Measurements from ENCODE around the gene UROD. TPM values are rescaled to one million over a fixed set of nuclear protein-coding genes. Genes with fewer than 3 reads are reported as not detected.
"Not testable (repeated sequence)": the region's sequence is repeated elsewhere in the genome, so short reads cannot be mapped to it uniquely, and the experiment has no call there.

The UROD gene
- total and polyA plus RNA-seq, 4 donors, result 65.8 to 85.9 (median 77.0) TPM

DNA sequence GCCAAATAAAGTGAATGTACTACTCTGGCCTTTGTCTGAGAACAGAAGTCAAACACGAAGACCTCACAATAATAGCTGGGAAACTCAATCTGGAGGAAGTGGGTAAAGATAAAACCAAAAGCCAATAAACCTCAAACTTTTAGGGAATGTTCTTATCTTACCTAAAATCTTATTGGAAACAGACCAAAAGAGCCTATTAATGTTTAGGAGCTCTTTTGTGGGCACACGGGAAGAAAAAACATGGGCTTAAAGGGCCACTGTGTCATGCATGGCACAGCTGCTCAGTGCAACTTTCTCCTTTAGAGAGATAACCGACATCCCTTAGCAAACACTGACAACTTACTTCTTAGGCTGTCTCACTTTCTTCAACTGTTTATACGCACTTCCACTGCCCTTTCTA lies 41.7 kb upstream of the UROD start:
- no peaks in the 10 kb centered on the region for H3K27me3 ChIP-seq (ENCODE audit: control insufficient read depth in 3 of 3, insufficient read depth in 3 of 3, low read length in 2 of 3)
- TF ChIP-seq, protein P1, sequence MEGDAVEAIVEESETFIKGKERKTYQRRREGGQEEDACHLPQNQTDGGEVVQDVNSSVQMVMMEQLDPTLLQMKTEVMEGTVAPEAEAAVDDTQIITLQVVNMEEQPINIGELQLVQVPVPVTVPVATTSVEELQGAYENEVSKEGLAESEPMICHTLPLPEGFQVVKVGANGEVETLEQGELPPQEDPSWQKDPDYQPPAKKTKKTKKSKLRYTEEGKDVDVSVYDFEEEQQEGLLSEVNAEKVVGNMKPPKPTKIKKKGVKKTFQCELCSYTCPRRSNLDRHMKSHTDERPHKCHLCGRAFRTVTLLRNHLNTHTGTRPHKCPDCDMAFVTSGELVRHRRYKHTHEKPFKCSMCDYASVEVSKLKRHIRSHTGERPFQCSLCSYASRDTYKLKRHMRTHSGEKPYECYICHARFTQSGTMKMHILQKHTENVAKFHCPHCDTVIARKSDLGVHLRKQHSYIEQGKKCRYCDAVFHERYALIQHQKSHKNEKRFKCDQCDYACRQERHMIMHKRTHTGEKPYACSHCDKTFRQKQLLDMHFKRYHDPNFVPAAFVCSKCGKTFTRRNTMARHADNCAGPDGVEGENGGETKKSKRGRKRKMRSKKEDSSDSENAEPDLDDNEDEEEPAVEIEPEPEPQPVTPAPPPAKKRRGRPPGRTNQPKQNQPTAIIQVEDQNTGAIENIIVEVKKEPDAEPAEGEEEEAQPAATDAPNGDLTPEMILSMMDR (IDR thresholded peaks at IDR 0.05; ENCODE audit: control extremely low read depth, extremely low read depth), result no peak
- H3K9ac ChIP-seq (ENCODE audit: insufficient read depth in 1 of 2, low read length in 2 of 2), result no peak overlapping the region
- H3K4me3 ChIP-seq, result no peak overlapping the region
- peaks cover 0 to 1% (median under 1%) of the 10 kb centered on the region in 4 donors for H3K36me3 ChIP-seq (ENCODE audit: control insufficient read depth in 4 of 4, insufficient read depth in 4 of 4, low read length in 4 of 4)
- no peaks in the 10 kb centered on the region for H3K9me3 ChIP-seq (ENCODE audit: control insufficient read depth in 4 of 4, insufficient read depth in 3 of 4, low read length in 3 of 4)
- no peak for DNase-seq
- WGBS, 2 donors, result 46 to 55% methylated on average over 4 of the region's 4 CpGs
- no peak overlapping the region for H3K27ac ChIP-seq (ENCODE audit: low read depth in 1 of 2, low read length in 1 of 2)
- H3K4me1 ChIP-seq (ENCODE audit: control insufficient read depth in 5 of 5, insufficient read depth in 5 of 5, low read length in 5 of 5), result no peaks in the 10 kb centered on the region
- no peak for ATAC-seq (ENCODE audit: insufficient read depth, low FRiP score)

GRCh38 chr1:44973645-44974044 lies 38.4 kb upstream of the UROD start:
- Histone ChIP-seq H3K4me3 (no peak overlapping the region), H3K9me3 (ENCODE audit: control insufficient read depth in 4 of 4, insufficient read depth in 3 of 4, low read length in 3 of 4) (no peaks in the 10 kb centered on the region), H3K36me3 (ENCODE audit: control insufficient read depth in 4 of 4, insufficient read depth in 4 of 4, low read length in 4 of 4) (peaks cover 9 to 26% (median 15%) of the 10 kb centered on the region in 4 donors), H3K27ac (ENCODE audit: low read depth in 1 of 2, low read length in 1 of 2) (no peak overlapping the region), H3K4me1 (ENCODE audit: control insufficient read depth in 5 of 5, insufficient read depth in 5 of 5, low read length in 5 of 5) (no peaks in the 10 kb centered on the region), H3K27me3 (ENCODE audit: control insufficient read depth in 3 of 3, insufficient read depth in 3 of 3, low read length in 2 of 3) (no peaks in the 10 kb centered on the region), H3K9ac (ENCODE audit: insufficient read depth in 1 of 2, low read length in 2 of 2) (no peak overlapping the region)
- WGBS, 2 donors, result 64 to 88% methylated on average over 1 of the region's 1 CpG
- DNase-seq (no peak), ATAC-seq (ENCODE audit: insufficient read depth, low FRiP score) (no peak)
- TF ChIP-seq, protein P1 (IDR thresholded peaks at IDR 0.05; ENCODE audit: control extremely low read depth, extremely low read depth), result no peak

DNA sequence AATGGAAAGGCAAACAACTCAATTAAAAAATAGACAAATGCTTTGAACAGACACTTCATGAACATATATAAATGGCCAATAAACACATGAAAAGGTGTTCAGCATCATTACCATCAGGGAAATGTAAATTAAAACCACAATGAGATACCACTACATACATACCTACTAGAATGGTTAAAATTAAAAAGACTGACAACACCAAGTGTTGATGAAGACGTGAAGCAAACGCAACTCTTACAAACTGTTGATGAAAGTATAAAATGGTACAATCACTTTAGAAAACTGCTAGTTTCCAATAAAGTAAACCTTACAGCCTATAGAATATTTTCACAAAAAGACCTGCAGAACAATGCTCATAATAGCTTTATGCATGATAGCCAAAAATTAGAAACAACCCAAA lies 35.8 kb upstream of the UROD start:
- no peaks in the 10 kb centered on the region for H3K27me3 ChIP-seq (ENCODE audit: control insufficient read depth in 3 of 3, insufficient read depth in 3 of 3, low read length in 2 of 3)
- no peak overlapping the region for H3K27ac ChIP-seq (ENCODE audit: low read depth in 1 of 2, low read length in 1 of 2)
- DNase-seq (no peak), ATAC-seq (ENCODE audit: insufficient read depth, low FRiP score) (no peak)
- no peak overlapping the region for H3K4me3 ChIP-seq
- H3K9me3 ChIP-seq (ENCODE audit: control insufficient read depth in 4 of 4, insufficient read depth in 3 of 4, low read length in 3 of 4), result no peaks in the 10 kb centered on the region
- no peak overlapping the region for H3K9ac ChIP-seq (ENCODE audit: insufficient read depth in 1 of 2, low read length in 2 of 2)
- TF ChIP-seq, protein P1 (IDR thresholded peaks at IDR 0.05; ENCODE audit: control extremely low read depth, extremely low read depth), result no peak
- no peaks in the 10 kb centered on the region for H3K4me1 ChIP-seq (ENCODE audit: control insufficient read depth in 5 of 5, insufficient read depth in 5 of 5, low read length in 5 of 5)
- WGBS, 2 donors, result 97 to 99% methylated on average over 2 of the region's 2 CpGs
- H3K36me3 ChIP-seq (ENCODE audit: control insufficient read depth in 4 of 4, insufficient read depth in 4 of 4, low read length in 4 of 4), result peaks cover 15 to 28% (median 21%) of the 10 kb centered on the region in 4 donors

- DNase-seq; H3K4me1 ChIP-seq (ENCODE audit: control insufficient read depth in 5 of 5, insufficient read depth in 5 of 5, low read length in 5 of 5); H3K9ac ChIP-seq (ENCODE audit: insufficient read depth in 1 of 2, low read length in 2 of 2); H3K9me3 ChIP-seq (ENCODE audit: control insufficient read depth in 4 of 4, insufficient read depth in 3 of 4, low read length in 3 of 4); ATAC-seq (ENCODE audit: insufficient read depth, low FRiP score); H3K27me3 ChIP-seq (ENCODE audit: control insufficient read depth in 3 of 3, insufficient read depth in 3 of 3, low read length in 2 of 3); H3K4me3 ChIP-seq; H3K27ac ChIP-seq (ENCODE audit: low read depth in 1 of 2, low read length in 1 of 2): not testable (repeated sequence)
- peaks cover 15 to 28% (median 21%) of the 10 kb centered on the region in 4 donors for H3K36me3 ChIP-seq (ENCODE audit: control insufficient read depth in 4 of 4, insufficient read depth in 4 of 4, low read length in 4 of 4)
- 95 to 100% methylated on average over 4 of the region's 4 CpGs for WGBS, 2 donors
Measured at GRCh38 chr1:44977372-44977771, 34.7 kb upstream of the UROD start.

Measured in lung (tissue), 12 donors.